Hepatocyte (in vitro differentiated cells): Measurements from ENCODE around the gene MICALL2.

Source experiments
- EZH2 ChIP-seq: fragments of 200-600 bp; sonication (generic); IDR thresholded peaks from 2 replicates; pipeline ENCODE4 v1.6.1; 2016; ENCODE audit warnings: antibody characterized with exemption, mild to moderate bottlenecking, borderline replicate concordance
- TF ChIP-seq, protein P1 (sequence below): fragments of 200-600 bp; sonication (generic); IDR thresholded peaks from 2 replicates; pipeline ENCODE4 v1.5.1; 2016; ENCODE audit warnings: antibody characterized with exemption, mild to moderate bottlenecking; ENCODE audit not compliant: poor library complexity

GRCh38 chr7:1460821-1461645, 1.8 kb upstream of the MICALL2 start:
- TF ChIP-seq, protein P1, sequence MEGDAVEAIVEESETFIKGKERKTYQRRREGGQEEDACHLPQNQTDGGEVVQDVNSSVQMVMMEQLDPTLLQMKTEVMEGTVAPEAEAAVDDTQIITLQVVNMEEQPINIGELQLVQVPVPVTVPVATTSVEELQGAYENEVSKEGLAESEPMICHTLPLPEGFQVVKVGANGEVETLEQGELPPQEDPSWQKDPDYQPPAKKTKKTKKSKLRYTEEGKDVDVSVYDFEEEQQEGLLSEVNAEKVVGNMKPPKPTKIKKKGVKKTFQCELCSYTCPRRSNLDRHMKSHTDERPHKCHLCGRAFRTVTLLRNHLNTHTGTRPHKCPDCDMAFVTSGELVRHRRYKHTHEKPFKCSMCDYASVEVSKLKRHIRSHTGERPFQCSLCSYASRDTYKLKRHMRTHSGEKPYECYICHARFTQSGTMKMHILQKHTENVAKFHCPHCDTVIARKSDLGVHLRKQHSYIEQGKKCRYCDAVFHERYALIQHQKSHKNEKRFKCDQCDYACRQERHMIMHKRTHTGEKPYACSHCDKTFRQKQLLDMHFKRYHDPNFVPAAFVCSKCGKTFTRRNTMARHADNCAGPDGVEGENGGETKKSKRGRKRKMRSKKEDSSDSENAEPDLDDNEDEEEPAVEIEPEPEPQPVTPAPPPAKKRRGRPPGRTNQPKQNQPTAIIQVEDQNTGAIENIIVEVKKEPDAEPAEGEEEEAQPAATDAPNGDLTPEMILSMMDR = no peak
- no peak for TF ChIP-seq EZH2
